ENCODE data around the gene ZNF516. TPM values are rescaled to one million over a fixed set of nuclear protein-coding genes. Genes with fewer than 3 reads are reported as not detected.

The ZNF516 gene
- total and polyA plus RNA-seq, 2 of the 13 experiments (the other 11 are each of a cell fraction or from before 2014, with no cell fraction given) = 16.6 to 18.7 TPM

- TF ChIP-seq ETV6 (CRISPR knock-in tag; conservative IDR thresholded peaks at IDR 0.05) = no peak
- TF ChIP-seq ATRX (CRISPR knock-in tag; IDR thresholded peaks at IDR 0.05; ENCODE audit: borderline replicate concordance) = no peak
- 0 out of 2 replicates have a peak, but pooled peaks have one; percentile 58 for TF ChIP-seq DNMT3B (CRISPR knock-in tag; conservative IDR thresholded peaks at IDR 0.05)
- no peak for TF ChIP-seq ZSCAN21 (CRISPR knock-in tag; IDR thresholded peaks at IDR 0.05; ENCODE audit: borderline replicate concordance)
- TF ChIP-seq RFXAP (CRISPR knock-in tag; IDR thresholded peaks at IDR 0.05; ENCODE audit: borderline replicate concordance) = no peak
- no peak for TF ChIP-seq HOXA5 (CRISPR knock-in tag; IDR thresholded peaks at IDR 0.05)
- no peak for TF ChIP-seq MTF2 (CRISPR knock-in tag; IDR thresholded peaks at IDR 0.05; ENCODE audit: borderline replicate concordance)
- TF ChIP-seq ZNF432 (CRISPR knock-in tag; IDR thresholded peaks at IDR 0.05; ENCODE audit: borderline replicate concordance) = no peak
- no peak for TF ChIP-seq ZNF850 (CRISPR knock-in tag; conservative IDR thresholded peaks at IDR 0.05)
- TF ChIP-seq ZNF335 (CRISPR knock-in tag; IDR thresholded peaks at IDR 0.05) = no peak
- TF ChIP-seq ZNF468 (CRISPR knock-in tag; IDR thresholded peaks at IDR 0.05) = no peak
- TF ChIP-seq GTF3A (CRISPR knock-in tag; conservative IDR thresholded peaks at IDR 0.05) = no peak
- TF ChIP-seq HMG20B (CRISPR knock-in tag; conservative IDR thresholded peaks at IDR 0.05) = no peak
- no peak for TF ChIP-seq BCL6 (CRISPR knock-in tag; IDR thresholded peaks at IDR 0.05)
- TF ChIP-seq ZFP91 (CRISPR knock-in tag; IDR thresholded peaks at IDR 0.05; ENCODE audit: borderline replicate concordance) = no peak
- no peak for TF ChIP-seq IKZF4 (CRISPR knock-in tag; IDR thresholded peaks at IDR 0.05; ENCODE audit: borderline replicate concordance, low read depth, not compliant biosample characterization)
- TF ChIP-seq CEBPZ (IDR thresholded peaks at IDR 0.05; ENCODE audit: low read length) = no peak
- no peak for TF ChIP-seq ELF4 (CRISPR knock-in tag; IDR thresholded peaks at IDR 0.05; ENCODE audit: borderline replicate concordance)
- TF ChIP-seq, protein P1, sequence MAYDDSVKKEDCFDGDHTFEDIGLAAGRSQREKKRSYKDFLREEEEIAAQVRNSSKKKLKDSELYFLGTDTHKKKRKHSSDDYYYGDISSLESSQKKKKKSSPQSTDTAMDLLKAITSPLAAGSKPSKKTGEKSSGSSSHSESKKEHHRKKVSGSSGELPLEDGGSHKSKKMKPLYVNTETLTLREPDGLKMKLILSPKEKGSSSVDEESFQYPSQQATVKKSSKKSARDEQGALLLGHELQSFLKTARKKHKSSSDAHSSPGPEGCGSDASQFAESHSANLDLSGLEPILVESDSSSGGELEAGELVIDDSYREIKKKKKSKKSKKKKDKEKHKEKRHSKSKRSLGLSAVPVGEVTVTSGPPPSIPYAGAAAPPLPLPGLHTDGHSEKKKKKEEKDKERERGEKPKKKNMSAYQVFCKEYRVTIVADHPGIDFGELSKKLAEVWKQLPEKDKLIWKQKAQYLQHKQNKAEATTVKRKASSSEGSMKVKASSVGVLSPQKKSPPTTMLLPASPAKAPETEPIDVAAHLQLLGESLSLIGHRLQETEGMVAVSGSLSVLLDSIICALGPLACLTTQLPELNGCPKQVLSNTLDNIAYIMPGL (CRISPR knock-in tag; IDR thresholded peaks at IDR 0.05; ENCODE audit: borderline replicate concordance in 1 of 2, low read depth in 1 of 2) = no peak; a peak in 1 of 4 replicates
- TF ChIP-seq, protein P2, sequence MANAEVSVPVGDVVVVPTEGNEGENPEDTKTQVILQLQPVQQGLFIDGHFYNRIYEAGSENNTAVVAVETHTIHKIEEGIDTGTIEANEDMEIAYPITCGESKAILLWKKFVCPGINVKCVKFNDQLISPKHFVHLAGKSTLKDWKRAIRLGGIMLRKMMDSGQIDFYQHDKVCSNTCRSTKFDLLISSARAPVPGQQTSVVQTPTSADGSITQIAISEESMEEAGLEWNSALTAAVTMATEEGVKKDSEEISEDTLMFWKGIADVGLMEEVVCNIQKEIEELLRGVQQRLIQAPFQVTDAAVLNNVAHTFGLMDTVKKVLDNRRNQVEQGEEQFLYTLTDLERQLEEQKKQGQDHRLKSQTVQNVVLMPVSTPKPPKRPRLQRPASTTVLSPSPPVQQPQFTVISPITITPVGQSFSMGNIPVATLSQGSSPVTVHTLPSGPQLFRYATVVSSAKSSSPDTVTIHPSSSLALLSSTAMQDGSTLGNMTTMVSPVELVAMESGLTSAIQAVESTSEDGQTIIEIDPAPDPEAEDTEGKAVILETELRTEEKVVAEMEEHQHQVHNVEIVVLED (CRISPR knock-in tag; IDR thresholded peaks at IDR 0.05; ENCODE audit: borderline replicate concordance) = 0 out of 2 replicates have a peak, but pooled peaks have one; percentile 13
Measured at GRCh38 chr18:76493213-76494161, 1.6 kb downstream of the ZNF516 start (continued).
